GM23248 (cell line): Measurements from ENCODE around the gene HOXA9. TPM values are rescaled to one million over a fixed set of nuclear protein-coding genes. Genes with fewer than 3 reads are reported as not detected.

Experiments
- DNase-seq: peaks from one replicate; pipeline ENCODE4 v3.0.0-alpha.2; 2015
- H2AFZ ChIP-seq: fragments of 200-600 bp; sonication (generic); 2 replicates; pipeline ENCODE4 v1.6.1; 2016; ENCODE audit warnings: antibody characterized with exemption
- H3F3A ChIP-seq: fragments of 200-600 bp; sonication (generic); 2 replicates; pipeline ENCODE4 v1.6.1; 2016; ENCODE audit warnings: mild to moderate bottlenecking, antibody characterized with exemption, mixed run types; ENCODE audit not compliant: insufficient read depth
- H3K27ac ChIP-seq: fragments of 200-600 bp; sonication (generic); 2 replicates; pipeline ENCODE4 v1.5.1; 2016; ENCODE audit warnings: mild to moderate bottlenecking
- H3K27me3 ChIP-seq: fragments of 200-600 bp; sonication (generic); replicated peaks from 2 replicates; pipeline ENCODE4 v1.6.1; 2016; ENCODE audit warnings: mild to moderate bottlenecking; ENCODE audit not compliant: insufficient read depth
- H3K36me3 ChIP-seq: fragments of 200-600 bp; sonication (generic); 2 replicates; pipeline ENCODE4 v1.6.1; 2016; ENCODE audit warnings: low read depth, mild to moderate bottlenecking
- H3K4me1 ChIP-seq: fragments of 200-600 bp; sonication (generic); 2 replicates; pipeline ENCODE4 v1.6.1; 2016; ENCODE audit warnings: mild to moderate bottlenecking; ENCODE audit not compliant: insufficient read depth
- H3K4me2 ChIP-seq: fragments of 200-600 bp; sonication (generic); one replicate; pipeline ENCODE4 v1.6.1; 2016; ENCODE audit warnings: mild to moderate bottlenecking; ENCODE audit not compliant: unreplicated experiment
- H3K4me3 ChIP-seq: fragments of 200-600 bp; sonication (generic); 2 replicates; pipeline ENCODE4 v1.5.1; 2016; ENCODE audit warnings: mild to moderate bottlenecking
- H3K79me2 ChIP-seq: fragments of 200-600 bp; sonication (generic); 2 replicates; pipeline ENCODE4 v1.6.1; 2016; ENCODE audit warnings: mild to moderate bottlenecking; ENCODE audit not compliant: insufficient read depth
- H3K9ac ChIP-seq: fragments of 200-600 bp; sonication (generic); 2 replicates; pipeline ENCODE4 v1.6.1; 2016; ENCODE audit warnings: mild to moderate bottlenecking
- H3K9me2 ChIP-seq: fragments of 200-600 bp; sonication (generic); 2 replicates; pipeline ENCODE4 v1.6.1; 2016; ENCODE audit warnings: mixed run types, mild to moderate bottlenecking, moderate library complexity; ENCODE audit not compliant: insufficient read depth
- H3K9me3 ChIP-seq: fragments of 200-600 bp; sonication (generic); one replicate; pipeline ENCODE4 v1.6.1; 2017; ENCODE audit warnings: low read depth
- H4K20me1 ChIP-seq: fragments of 200-600 bp; sonication (generic); 2 replicates; pipeline ENCODE4 v1.6.0; 2016; ENCODE audit not compliant: insufficient read depth
- EZH2 ChIP-seq: fragments of 200-600 bp; sonication (generic); IDR thresholded peaks from 2 replicates; pipeline ENCODE4 v1.6.1; 2018; ENCODE audit warnings: antibody characterized with exemption, mild to moderate bottlenecking; ENCODE audit not compliant: insufficient read depth, poor library complexity, severe bottlenecking
- EZH2phosphoT487 ChIP-seq: fragments of 200-600 bp; sonication (generic); IDR thresholded peaks from 2 replicates; pipeline ENCODE4 v1.6.1; 2018; ENCODE audit warnings: antibody characterized with exemption, moderate library complexity, mild to moderate bottlenecking, low read depth; ENCODE audit not compliant: insufficient read depth
- WGBS, 2 experiments: methylation state at CpG; one replicate each; pipeline ENCODE4 v1.1.6; 2015 to 2017; ENCODE audit warnings: low lambda C conversion rate in 2 of 2, low coverage in 1 of 2; ENCODE audit errors: missing lambda C conversion rate in 2 of 2; 5-methylcytosine and 5-hydroxymethylcytosine counted together
- in situ Hi-C: fragments of 300-500 bp; cut with MboI; formaldehyde crosslinking; loops from 2 replicates; pipeline ENCODE4 v1.15.0; 2020
- polyA plus RNA-seq: library from polyadenylated mRNA; unstranded; fragments of >200 nt; fragmentation: Nextera tagmentation; extraction: Ambion mirVana; gene quantifications from 2 replicates; pipeline ENCODE4 v1.2.1, GENCODE V29; 2016
- total RNA-seq: library from RNA; depleted of rRNA; stranded (reverse); fragments of >200 nt; shearing (Covaris generic); gene quantifications from 2 replicates; pipeline ENCODE4 v1.2.3, GENCODE V29; 2014

HOXA9 gene
- total and polyA plus RNA-seq, 2 experiments from 2014 or later, result 28.3 to 43.7 TPM

- peak; percentile 34 for DNase-seq
- peaks cover 56% of the 10 kb centered on the region for H3K79me2 ChIP-seq
- TF ChIP-seq EZH2phosphoT487, result no peak
- TF ChIP-seq EZH2, result no peak
These were observed 10.2 kb downstream of the HOXA9 start for GRCh38 chr7:27154901-27155815.

GRCh38 chr7:27154369-27154768 lies 11.0 kb downstream of the HOXA9 start:
- Histone ChIP-seq H4K20me1 (no peaks in the 10 kb centered on the region), H3K4me3 (no peak overlapping the region), H3K36me3 (no peaks in the 10 kb centered on the region), H3K27me3 (no peaks in the 10 kb centered on the region), H2AFZ (no peak overlapping the region), H3K9me3 (no peaks in the 10 kb centered on the region), H3F3A (peaks cover 24% of the 10 kb centered on the region), H3K79me2 (peaks cover 64% of the 10 kb centered on the region), H3K4me2 (no peak overlapping the region), H3K4me1 (peaks cover 20% of the 10 kb centered on the region), H3K9ac (no peak overlapping the region), H3K27ac (no peak overlapping the region), H3K9me2 (no peaks in the 10 kb centered on the region)
- DNase-seq, result no peak
- no peak for TF ChIP-seq EZH2phosphoT487
- no peak for TF ChIP-seq EZH2
- 96 to 97% methylated on average over 10 of the region's 10 CpGs for WGBS, 2 experiments
- in situ Hi-C loops, result loop anchor here (10.0 kb wide), 3 partner anchors 300 to 1290 kb away; no protein-coding TSS in a partner anchor

More at GRCh38 chr7:27154901-27155815, 10.2 kb downstream of the HOXA9 start:
- Histone ChIP-seq H3K27ac (peak overlapping the region; percentile 49), H3K9me3 (no peaks in the 10 kb centered on the region), H3F3A (peaks cover 16% of the 10 kb centered on the region), H3K9me2 (no peaks in the 10 kb centered on the region), H4K20me1 (no peaks in the 10 kb centered on the region), H3K4me3 (peak overlapping the region; percentile 88), H2AFZ (peak overlapping the region; percentile 96), H3K4me2 (peak overlapping the region; percentile 93), H3K36me3 (no peaks in the 10 kb centered on the region), H3K4me1 (peaks cover 14% of the 10 kb centered on the region), H3K9ac (peak overlapping the region; percentile 80), H3K27me3 (no peaks in the 10 kb centered on the region)
- in situ Hi-C loops, result loop anchor here (10.0 kb wide), 3 partner anchors 300 to 1290 kb away; no protein-coding TSS in a partner anchor
- 79 to 81% methylated on average over 46 to 48 of the region's 48 CpGs for WGBS, 2 experiments

GRCh38 chr7:27153526-27153925 lies 11.8 kb downstream of the HOXA9 start:
- DNase-seq, result no peak
- H4K20me1 ChIP-seq, result no peaks in the 10 kb centered on the region
- no peaks in the 10 kb centered on the region for H3K9me3 ChIP-seq
- no peak overlapping the region for H3K4me2 ChIP-seq
- WGBS, 2 experiments, result 90 to 96% methylated on average over 3 of the region's 3 CpGs
- no peak overlapping the region for H3K9ac ChIP-seq
- no peaks in the 10 kb centered on the region for H3K36me3 ChIP-seq
- peaks cover 72% of the 10 kb centered on the region for H3K79me2 ChIP-seq
- H3K27me3 ChIP-seq, result no peaks in the 10 kb centered on the region
- H3K27ac ChIP-seq, result peak overlapping the region; percentile 86; the same call in 1 of the 2 replicates
- H3K9me2 ChIP-seq, result no peaks in the 10 kb centered on the region
- H3F3A ChIP-seq, result peaks cover 29% of the 10 kb centered on the region
- no peak overlapping the region for H3K4me3 ChIP-seq
- peaks cover 28% of the 10 kb centered on the region for H3K4me1 ChIP-seq
- TF ChIP-seq EZH2phosphoT487 (no peak), EZH2 (no peak)
- peak overlapping the region; percentile 88; the same call in 1 of the 2 replicates for H2AFZ ChIP-seq
- in situ Hi-C loops, result loop anchor here (10.0 kb wide), 3 partner anchors 299 to 1289 kb away; no protein-coding TSS in a partner anchor

- no peak for DNase-seq
- Histone ChIP-seq H3F3A (peaks cover 29% of the 10 kb centered on the region), H3K36me3 (no peaks in the 10 kb centered on the region), H2AFZ (peak overlapping the region; percentile 88), H4K20me1 (no peaks in the 10 kb centered on the region), H3K79me2 (peaks cover 78% of the 10 kb centered on the region), H3K4me1 (peaks cover 33% of the 10 kb centered on the region), H3K27me3 (no peaks in the 10 kb centered on the region), H3K27ac (peak overlapping the region; percentile 86), H3K9me2 (no peaks in the 10 kb centered on the region), H3K9me3 (no peaks in the 10 kb centered on the region), H3K4me3 (peak overlapping the region; percentile 89), H3K4me2 (peak overlapping the region; percentile 98), H3K9ac (peak overlapping the region; percentile 87)
- TF ChIP-seq EZH2, result no peak
- no peak for TF ChIP-seq EZH2phosphoT487
- in situ Hi-C loops, result loop anchor here (10.0 kb wide), 3 partner anchors 298 to 1288 kb away; no protein-coding TSS in a partner anchor
- 23 to 29% methylated on average over 16 to 22 of the region's 22 CpGs for WGBS, 2 experiments
These were observed 12.4 kb downstream of the HOXA9 start for GRCh38 chr7:27152816-27153442.
